ENCODE data around the gene RAB2B. TPM values are rescaled to one million over a fixed set of nuclear protein-coding genes. Genes with fewer than 3 reads are reported as not detected.

Gene RAB2B
- total and polyA plus RNA-seq, 2 donors (not counting 1 experiment from before 2014, with no cell fraction given), result 27.8 to 31.7 TPM

- Histone ChIP-seq H3K36me3 (ENCODE audit: control insufficient read depth, insufficient read depth, low read length) (no peaks in the 10 kb centered on the region), H4K20me1 (ENCODE audit: control insufficient read depth, extremely low read depth, insufficient read depth, low read length) (no peaks in the 10 kb centered on the region), H3K9me3 (ENCODE audit: control insufficient read depth, insufficient read depth, low read depth, low read length) (no peaks in the 10 kb centered on the region), H3K4me3 (replicated peaks in 1 of 4; ENCODE audit: control extremely low read depth in 1 of 4, insufficient read depth in 1 of 4, low read depth in 3 of 4, low read length in 4 of 4) (no peak overlapping the region), H3K27ac (ENCODE audit: insufficient read depth, low read length) (no peak overlapping the region), H3K9ac (ENCODE audit: insufficient read depth, low read length) (no peak overlapping the region), H3K4me2 (ENCODE audit: extremely low read depth, insufficient read depth, low read length) (no peak overlapping the region), H3K27me3 (ENCODE audit: control insufficient read depth, insufficient read depth, low read length) (no peaks in the 10 kb centered on the region), H3K4me1 (ENCODE audit: control insufficient read depth, extremely low read depth, insufficient read depth, low read length) (peaks cover 4% of the 10 kb centered on the region), H3K79me2 (ENCODE audit: control insufficient read depth, insufficient read depth, low read length) (peaks cover 56% of the 10 kb centered on the region), H2AFZ (ENCODE audit: low read length) (no peak overlapping the region)
- no peak for TF ChIP-seq EZH2 (IDR thresholded peaks at IDR 0.05; ENCODE audit: low read length, missing control alignments)
- TF ChIP-seq CTCF (conservative IDR thresholded peaks at IDR 0.05 in 1 of 2, IDR thresholded peaks at IDR 0.05 in 1 of 2; ENCODE audit: low read depth in 1 of 2, low read length in 2 of 2), result no peak
- no peak for DNase-seq (ENCODE audit: low read depth in 2 of 2)
Measured at GRCh38 chr14:21440859-21441258, 35.9 kb downstream of the RAB2B start.

- peaks cover 4% of the 10 kb centered on the region for H3K4me1 ChIP-seq (ENCODE audit: control insufficient read depth, extremely low read depth, insufficient read depth, low read length)
- peaks cover 2% of the 10 kb centered on the region for H4K20me1 ChIP-seq (ENCODE audit: control insufficient read depth, extremely low read depth, insufficient read depth, low read length)
- H3K4me2 ChIP-seq (ENCODE audit: extremely low read depth, insufficient read depth, low read length), result peak overlapping the region; percentile 80
- peak overlapping the region; percentile 47 to 94 (median 76) for H3K4me3 ChIP-seq (replicated peaks in 1 of 4; ENCODE audit: control extremely low read depth in 1 of 4, insufficient read depth in 1 of 4, low read depth in 3 of 4, low read length in 4 of 4)
- H3K79me2 ChIP-seq (ENCODE audit: control insufficient read depth, insufficient read depth, low read length), result peaks cover 76% of the 10 kb centered on the region
- TF ChIP-seq EZH2 (IDR thresholded peaks at IDR 0.05; ENCODE audit: low read length, missing control alignments), result no peak
- TF ChIP-seq CTCF (conservative IDR thresholded peaks at IDR 0.05 in 1 of 2, IDR thresholded peaks at IDR 0.05 in 1 of 2; ENCODE audit: low read depth in 1 of 2, low read length in 2 of 2), result no peak
- no peaks in the 10 kb centered on the region for H3K36me3 ChIP-seq (ENCODE audit: control insufficient read depth, insufficient read depth, low read length)
- H3K27me3 ChIP-seq (ENCODE audit: control insufficient read depth, insufficient read depth, low read length), result no peaks in the 10 kb centered on the region
- no peaks in the 10 kb centered on the region for H3K9me3 ChIP-seq (ENCODE audit: control insufficient read depth, insufficient read depth, low read depth, low read length)
- peak; percentile 99 to 100 for DNase-seq (ENCODE audit: low read depth in 2 of 2)
- H2AFZ ChIP-seq (ENCODE audit: low read length), result peak overlapping the region; percentile 91
- H3K27ac ChIP-seq (ENCODE audit: insufficient read depth, low read length), result peak overlapping the region; percentile 86
- H3K9ac ChIP-seq (ENCODE audit: insufficient read depth, low read length), result peak overlapping the region; percentile 59
Measured at GRCh38 chr14:21437063-21437901, 39.5 kb downstream of the RAB2B start.

- H3K9ac ChIP-seq (ENCODE audit: insufficient read depth, low read length), result peak overlapping the region; percentile 59
- DNase-seq (ENCODE audit: low read depth in 2 of 2), result peak in 1 of 2 donors; percentile 7
- TF ChIP-seq CTCF (conservative IDR thresholded peaks at IDR 0.05 in 1 of 2, IDR thresholded peaks at IDR 0.05 in 1 of 2; ENCODE audit: low read depth in 1 of 2, low read length in 2 of 2) (no peak), EZH2 (IDR thresholded peaks at IDR 0.05; ENCODE audit: low read length, missing control alignments) (no peak)
- H4K20me1 ChIP-seq (ENCODE audit: control insufficient read depth, extremely low read depth, insufficient read depth, low read length), result peaks cover 2% of the 10 kb centered on the region
- H3K36me3 ChIP-seq (ENCODE audit: control insufficient read depth, insufficient read depth, low read length), result no peaks in the 10 kb centered on the region
- H3K27me3 ChIP-seq (ENCODE audit: control insufficient read depth, insufficient read depth, low read length), result no peaks in the 10 kb centered on the region
- peak overlapping the region; percentile 94 for H3K4me2 ChIP-seq (ENCODE audit: extremely low read depth, insufficient read depth, low read length)
- H3K79me2 ChIP-seq (ENCODE audit: control insufficient read depth, insufficient read depth, low read length), result peaks cover 76% of the 10 kb centered on the region
- H2AFZ ChIP-seq (ENCODE audit: low read length), result peak overlapping the region; percentile 73
- H3K9me3 ChIP-seq (ENCODE audit: control insufficient read depth, insufficient read depth, low read depth, low read length), result no peaks in the 10 kb centered on the region
- H3K27ac ChIP-seq (ENCODE audit: insufficient read depth, low read length), result peak overlapping the region; percentile 86
- peak overlapping the region; percentile 47 to 94 (median 76) for H3K4me3 ChIP-seq (replicated peaks in 1 of 4; ENCODE audit: control extremely low read depth in 1 of 4, insufficient read depth in 1 of 4, low read depth in 3 of 4, low read length in 4 of 4)
- H3K4me1 ChIP-seq (ENCODE audit: control insufficient read depth, extremely low read depth, insufficient read depth, low read length), result peaks cover 4% of the 10 kb centered on the region
Measured at GRCh38 chr14:21436567-21437062, 40.1 kb downstream of the RAB2B start.

All from fibroblast of lung (primary cell).